Activated CD8-positive, alpha-beta memory T cell treated with anti-CD3 and anti-CD28 coated beads for 48 hours (primary cell): Measurements from ENCODE around the gene CFAP74.

Experiments
- DNase-seq, 3 experiments: peaks; one replicate each; pipeline ENCODE4 v3.0.0-alpha.2; 2020; ENCODE audit warnings: low read depth in 2 of 3, low spot score in 2 of 3

The CFAP74 gene

DNA sequence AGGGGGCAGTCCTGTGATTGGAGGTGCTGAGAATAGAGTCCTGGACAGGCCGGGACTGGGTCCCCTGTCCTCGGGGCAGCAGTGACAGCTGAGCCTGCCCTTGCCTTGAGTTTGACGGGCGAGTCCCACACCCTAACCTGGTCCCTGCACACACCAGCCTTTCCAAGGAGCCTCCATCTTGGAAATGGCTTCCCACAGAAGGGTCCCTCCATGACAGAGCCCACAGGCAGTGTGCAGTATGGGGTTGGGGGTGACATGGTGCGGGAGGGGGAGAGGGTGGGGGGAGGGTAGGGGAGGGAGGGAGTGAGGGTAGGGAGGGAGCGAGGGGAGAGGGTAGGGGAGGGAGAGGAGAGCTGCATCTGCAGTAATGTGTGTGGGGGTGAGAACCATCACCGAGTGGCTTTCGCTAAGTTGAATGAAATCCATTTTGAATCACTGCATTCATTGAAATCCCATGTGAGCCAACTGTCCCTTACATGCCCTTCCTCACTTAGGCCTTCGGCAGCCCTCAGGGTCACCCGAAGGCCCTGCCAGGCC is 74.4 kb downstream of the CFAP74 start:
- no peak for DNase-seq

DNA sequence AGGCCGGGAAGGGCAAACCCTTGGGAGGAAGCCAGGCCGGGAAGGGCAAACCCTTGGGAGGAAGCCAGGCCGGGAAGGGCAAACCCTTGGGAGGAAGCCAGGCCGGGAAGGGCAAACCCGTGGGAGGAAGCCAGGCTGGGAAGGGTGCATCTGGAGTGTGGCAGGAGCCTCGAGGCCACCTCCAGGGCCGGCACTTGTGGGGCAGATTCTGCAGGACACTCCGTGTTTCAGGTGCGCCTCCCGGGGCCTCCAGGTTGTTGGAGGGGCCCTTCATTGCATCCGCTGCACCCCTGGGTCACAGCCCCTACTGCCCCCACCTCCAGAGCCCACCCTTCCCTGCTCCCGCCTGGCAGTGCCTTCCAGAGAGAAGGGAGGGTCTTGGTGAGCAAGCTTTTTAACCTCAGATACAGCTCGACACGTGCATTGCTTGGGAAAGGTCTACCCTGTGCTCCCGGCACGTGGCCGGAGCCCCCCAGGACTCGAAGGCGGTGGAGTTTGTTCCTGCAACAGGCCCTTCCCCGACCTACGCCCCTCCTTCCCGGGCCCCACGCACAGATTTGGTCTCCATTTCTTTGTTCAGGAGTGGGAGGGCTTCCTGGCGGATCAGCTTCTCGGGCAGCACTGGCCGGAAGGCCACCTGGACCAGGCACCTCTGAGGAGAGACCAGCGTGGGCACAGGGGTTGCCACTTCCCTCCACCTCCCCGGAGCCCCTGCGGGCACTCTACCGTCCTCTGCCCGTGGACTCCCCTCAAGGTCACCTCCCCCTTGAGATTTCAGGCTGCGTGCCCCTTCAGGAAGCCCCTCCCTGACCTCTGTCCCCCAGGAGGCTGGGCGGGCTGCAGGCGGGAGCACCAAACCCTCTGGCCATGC is 75.1 kb downstream of the CFAP74 start:
- no peak for DNase-seq

GRCh38 chr1:1927751-1928150 is 75.8 kb downstream of the CFAP74 start:
- no peak for DNase-seq

GRCh38 chr1:1926886-1927660 is 76.5 kb downstream of the CFAP74 start:
- no peak for DNase-seq

DNA sequence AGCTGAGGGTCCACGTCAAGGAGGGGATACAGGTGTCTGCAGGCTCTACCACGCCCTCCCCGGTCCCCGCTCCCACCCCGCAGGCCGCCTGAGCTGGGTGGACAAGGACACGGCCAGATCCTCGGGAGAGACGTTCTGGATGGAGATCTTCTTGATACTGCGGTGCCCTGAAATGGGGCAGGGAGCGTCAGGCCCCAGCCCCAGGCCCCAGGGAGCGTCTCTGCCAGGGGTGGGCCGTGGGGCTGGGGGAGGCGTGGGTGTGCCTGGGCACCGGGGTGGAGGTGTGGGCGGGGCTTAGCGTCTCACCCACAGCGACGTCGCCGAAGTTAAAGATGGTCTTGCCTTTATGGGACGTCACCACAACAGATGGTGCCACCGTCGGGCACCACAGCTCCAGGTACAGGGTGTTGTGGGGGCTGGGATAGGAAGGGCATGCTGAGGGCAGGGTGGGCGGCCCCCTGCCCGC is 77.2 kb downstream of the CFAP74 start:
- DNase-seq: no peak

- no peak for DNase-seq
Measured at GRCh38 chr1:1925437-1926345, 77.9 kb downstream of the CFAP74 start.

DNA sequence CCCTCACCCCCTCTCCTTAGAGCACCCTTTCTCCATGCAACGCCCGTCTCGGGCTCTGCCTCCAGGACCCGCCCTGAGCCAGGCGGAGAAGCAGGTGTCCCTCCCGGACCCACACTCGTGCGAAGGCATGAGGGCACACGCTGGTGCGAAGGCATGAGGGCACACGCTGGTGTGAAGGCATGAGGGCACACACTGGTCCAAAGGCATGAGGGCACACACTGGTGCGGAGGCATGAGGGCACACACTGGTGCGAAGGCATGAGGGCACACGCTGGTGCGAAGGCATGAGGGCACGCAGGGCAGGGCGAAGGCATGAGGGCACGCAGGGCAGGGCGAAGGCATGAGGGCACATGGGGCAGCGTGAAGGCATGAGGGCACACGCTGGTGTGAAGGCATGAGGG is 78.7 kb downstream of the CFAP74 start:
- no peak for DNase-seq

- no peak for DNase-seq
Measured at GRCh38 chr1:1924386-1924785, 79.2 kb downstream of the CFAP74 start.

DNA sequence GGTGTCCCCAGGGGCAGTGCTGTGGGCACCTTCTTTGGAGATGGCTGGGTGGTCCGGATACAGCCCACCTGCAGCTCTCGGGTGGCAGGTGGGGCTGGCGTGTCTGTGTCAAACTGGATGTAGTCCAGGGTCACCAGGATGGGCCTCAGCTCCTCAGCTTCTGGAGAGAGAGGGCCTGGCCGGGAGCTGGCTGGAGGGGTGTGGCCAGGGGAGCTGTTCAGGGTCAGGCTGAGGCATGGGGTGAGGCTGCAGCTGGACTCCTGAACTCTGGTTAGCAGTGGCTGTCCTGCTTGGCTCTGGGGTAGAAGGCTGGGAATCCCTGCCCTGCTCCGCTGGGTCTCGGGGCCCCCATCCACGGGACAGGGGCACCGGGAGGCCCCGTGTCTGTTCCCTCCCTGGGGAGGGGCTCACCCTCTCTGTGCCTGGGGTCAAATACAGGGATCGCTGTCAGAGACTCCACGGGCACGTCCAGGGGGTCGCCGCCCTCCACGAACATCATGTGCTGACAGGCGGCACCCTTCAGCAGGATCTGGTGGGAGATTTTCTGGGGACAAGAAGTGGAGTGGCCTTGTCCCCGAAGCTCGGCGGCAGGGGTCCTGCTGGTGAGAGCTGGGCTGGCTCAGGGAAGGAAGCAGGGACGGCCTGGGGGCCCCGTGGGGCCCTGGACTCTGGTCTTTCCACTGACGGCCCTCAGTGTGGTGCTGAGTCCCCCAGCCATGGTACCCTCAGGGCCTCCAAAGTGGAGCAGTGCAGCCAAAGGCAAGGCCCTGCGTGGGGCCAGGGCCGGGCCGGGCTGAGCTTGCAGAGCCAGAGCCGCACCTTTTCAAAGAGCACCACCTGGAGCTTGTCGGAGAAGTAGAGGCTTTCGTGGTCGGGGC is 80.4 kb downstream of the CFAP74 start:
- DNase-seq: no peak

GRCh38 chr1:1922702-1922955 is 81.0 kb downstream of the CFAP74 start:
- no peak for DNase-seq

DNA sequence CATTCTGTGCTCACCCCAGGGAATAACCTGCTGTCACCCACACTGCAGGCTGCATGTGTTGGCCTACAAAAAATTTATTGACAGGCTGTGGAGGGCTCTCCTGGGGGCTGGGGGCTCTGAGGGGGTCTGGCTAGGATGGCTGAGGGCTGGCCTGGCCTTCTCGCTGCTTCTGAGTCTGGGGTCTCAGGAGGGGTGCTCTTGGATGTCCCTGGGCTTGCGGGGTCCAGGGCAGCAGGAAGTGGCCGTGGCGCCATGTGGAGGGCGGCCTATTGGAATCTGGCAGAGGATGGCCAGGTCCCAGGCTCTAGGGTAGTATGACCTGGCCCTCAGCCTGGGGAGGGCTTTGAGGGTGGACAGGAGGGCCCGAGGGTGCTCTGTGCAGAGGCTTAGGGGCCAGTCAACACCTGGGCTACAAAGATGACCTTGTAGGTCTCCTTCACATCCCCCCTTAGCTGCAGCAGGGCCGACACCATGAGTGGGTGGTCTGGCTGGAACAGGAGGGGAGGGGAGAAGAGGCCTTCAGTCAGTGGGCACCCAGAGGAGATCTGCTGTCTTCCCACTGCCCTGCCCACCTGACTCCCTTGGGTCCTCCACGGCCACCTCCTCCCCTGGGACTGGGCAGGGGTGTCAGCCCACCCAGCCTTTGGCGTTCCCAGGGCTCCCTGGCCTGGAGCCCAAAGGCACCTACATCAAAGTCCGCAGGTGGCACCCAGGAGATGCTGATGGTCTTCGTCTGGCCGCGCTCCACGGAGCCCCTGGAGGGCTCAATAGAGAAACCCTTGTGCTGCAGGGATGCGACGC is 81.5 kb downstream of the CFAP74 start:
- no peak for DNase-seq

DNA sequence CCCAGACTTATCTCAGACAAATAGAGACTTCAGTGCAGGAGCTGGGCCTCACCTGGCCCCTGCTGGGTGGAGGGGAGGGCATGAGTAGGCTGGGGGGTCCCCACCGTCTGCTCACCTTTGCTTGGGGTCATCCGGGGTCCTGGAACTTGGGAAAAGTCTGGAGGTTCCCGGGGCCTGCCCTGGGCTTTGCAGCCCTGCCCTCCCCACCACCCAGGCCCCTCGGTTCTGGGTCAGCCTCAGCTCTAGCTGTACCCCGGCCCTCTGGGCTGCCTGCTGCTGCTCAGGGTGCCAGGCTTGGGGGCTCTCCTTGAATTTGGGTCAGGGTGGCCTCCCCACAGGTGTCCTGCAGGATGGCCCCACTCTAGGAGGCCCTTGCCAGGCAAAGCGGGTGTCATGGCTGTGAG is 82.1 kb downstream of the CFAP74 start:
- no peak for DNase-seq

- DNase-seq: no peak
Measured at GRCh38 chr1:1920608-1921458, 82.8 kb downstream of the CFAP74 start.

DNA sequence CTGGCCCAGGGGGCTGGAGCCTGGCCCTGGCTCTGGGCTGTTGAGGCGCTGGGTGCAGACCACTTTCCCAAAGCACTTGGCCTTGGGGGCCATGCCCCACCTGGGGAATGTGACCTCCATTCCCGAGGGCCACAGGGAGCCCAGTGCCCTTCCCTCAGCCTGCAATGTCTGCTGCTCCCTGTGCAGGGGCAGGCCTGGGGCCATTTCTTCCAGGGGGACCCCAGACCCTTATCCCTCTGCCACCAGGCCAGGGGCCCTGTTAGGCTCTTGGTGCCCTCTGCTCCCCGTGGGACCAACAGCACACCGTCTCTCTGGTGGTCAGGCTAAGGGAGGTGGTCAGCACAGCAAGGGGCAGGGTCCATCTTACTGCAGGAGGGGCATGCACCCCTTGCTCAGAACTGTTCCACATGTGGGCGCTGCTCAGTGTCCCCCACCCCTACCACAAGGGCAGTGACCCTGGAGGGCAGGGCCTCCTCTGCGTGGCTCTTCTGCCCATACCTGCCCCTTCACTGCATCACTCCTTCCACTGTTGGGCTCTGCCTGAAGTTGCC is 83.5 kb downstream of the CFAP74 start:
- no peak for DNase-seq

DNA sequence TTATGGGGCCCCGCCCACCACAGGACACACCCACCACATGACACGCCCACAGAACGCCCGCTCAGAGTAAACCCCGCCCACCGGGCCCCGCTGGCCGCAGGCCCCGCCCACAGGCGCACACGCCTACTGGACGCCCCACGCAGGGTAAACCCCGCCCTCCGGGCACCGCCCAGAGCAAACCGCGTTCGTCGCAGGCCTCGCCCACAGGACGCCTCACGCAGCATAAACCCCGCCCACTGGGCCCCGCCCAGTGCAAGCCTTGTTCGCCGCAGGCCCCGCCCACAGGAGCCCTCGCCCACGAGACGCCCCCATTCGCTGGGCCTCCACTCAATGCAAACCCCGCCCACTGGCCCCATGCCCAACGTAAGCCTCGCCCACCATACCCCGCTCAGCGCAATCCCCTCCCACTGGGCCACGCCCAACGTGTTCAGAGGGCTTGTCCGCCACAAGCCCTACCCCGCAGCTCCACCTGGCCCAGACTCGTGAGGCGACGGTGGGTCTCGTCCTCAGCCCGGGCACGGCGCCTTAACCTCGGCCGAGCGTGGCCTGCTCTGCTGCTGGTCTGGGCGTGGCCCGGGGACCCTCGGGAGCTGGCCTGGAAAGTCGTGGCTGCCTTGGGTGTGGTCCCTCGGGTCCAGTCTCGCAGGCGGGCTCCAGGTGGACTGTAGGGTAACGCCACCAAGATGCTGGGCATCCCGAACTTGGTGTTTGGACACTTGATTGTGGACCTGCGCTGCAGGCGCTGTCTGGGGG is 84.1 kb downstream of the CFAP74 start:
- DNase-seq: peak; percentile 95 to 97 (median 96)

DNA sequence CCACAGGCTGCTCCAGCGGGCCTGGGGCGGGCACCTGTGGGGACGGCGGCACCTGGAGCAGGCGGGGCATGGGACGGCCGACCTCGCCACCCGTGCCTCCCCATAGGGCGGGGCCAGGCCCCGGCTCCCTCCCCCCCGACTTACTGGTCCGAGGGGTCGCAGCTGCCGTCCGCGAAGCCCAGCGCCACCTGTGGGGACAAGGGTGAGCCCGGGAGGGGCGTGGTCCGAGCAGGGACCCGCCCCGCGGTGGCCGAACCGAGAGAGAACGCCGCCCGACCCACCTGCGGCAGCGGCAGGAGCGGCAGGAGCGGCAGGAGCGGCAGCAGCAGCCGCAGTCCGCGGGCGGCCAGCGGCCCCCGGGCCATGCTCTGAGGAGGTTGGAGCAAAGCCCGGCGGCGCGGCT is 84.7 kb downstream of the CFAP74 start, which contains the start of gene TMEM52:
TMEM52 (minus strand) TSS at position 379 of the 403 bp plus-strand sequence; CDS start at position 365, 14 bp downstream.
- DNase-seq: no peak
